ENCODE data around the gene MAP3K6. TPM values are rescaled to one million over a fixed set of nuclear protein-coding genes. Genes with fewer than 3 reads are reported as not detected.

Gene MAP3K6
- total and polyA plus RNA-seq, 3 experiments from 2014 or later, result 6.0 to 7.1 (median 6.9) TPM

- Mint-ChIP-seq H3K36me3 (peaks cover 0 to 59% (median 4%) of the 10 kb centered on the region in 3 donors), H3K27ac (peak overlapping the region in 5 of 8 donors; percentile 13 to 81 (median 46))
- POLR2A ChIA-PET, result interaction anchor here (0.7 to 1.4 kb wide), 2 partner anchors 10 to 28 kb away, joined by 3 to 5 read pairs; no protein-coding TSS in a partner anchor
Observed at GRCh38 chr1:27346357-27346756, 20.4 kb downstream of the MAP3K6 start.

GRCh38 chr1:27345272-27345671 is 21.5 kb downstream of the MAP3K6 start:
- Mint-ChIP-seq H3K27me3 (peaks cover 0 to 2% of the 10 kb centered on the region in 2 donors), H3K27ac (peak overlapping the region in 3 of 8 donors; percentile 54 to 87 (median 81)), H3K9me3 (no peaks in the 10 kb centered on the region), H3K4me3 (peak overlapping the region in 3 of 7 donors; percentile 78 to 82 (median 80)), H3K4me1 (peaks cover 34 to 65% (median 39%) of the 10 kb centered on the region in 3 donors), H3K36me3 (peaks cover 0 to 52% (median 4%) of the 10 kb centered on the region in 3 donors)
- CTCF ChIA-PET, result interaction anchor here (0.9 to 9.4 kb wide), 5 partner anchors 9 to 43 kb away, joined by 3 to 115 read pairs (median 4); no protein-coding TSS in a partner anchor
- Histone ChIP-seq H3K9me3 (ENCODE audit: low read length) (no peaks in the 10 kb centered on the region), H3K27ac (ENCODE audit: low read depth, low read length) (no peak overlapping the region), H3K27me3 (ENCODE audit: insufficient read depth, low read length, poor library complexity, severe bottlenecking) (no peaks in the 10 kb centered on the region), H3K36me3 (ENCODE audit: insufficient read depth, low read length) (peaks cover 7% of the 10 kb centered on the region), H3K4me3 (ENCODE audit: low read length) (no peak overlapping the region), H3K4me1 (ENCODE audit: insufficient read depth, low read length) (peaks cover 38% of the 10 kb centered on the region)
- POLR2A ChIA-PET, result no interaction called here
- DNase-seq, result no peak

More at GRCh38 chr1:27346357-27346756, 20.4 kb downstream of the MAP3K6 start:
- Histone ChIP-seq H3K4me1 (ENCODE audit: insufficient read depth, low read length) (peaks cover 28% of the 10 kb centered on the region), H3K9me3 (ENCODE audit: low read length) (no peaks in the 10 kb centered on the region), H3K27me3 (ENCODE audit: insufficient read depth, low read length, poor library complexity, severe bottlenecking) (no peaks in the 10 kb centered on the region), H3K27ac (ENCODE audit: low read depth, low read length) (no peak overlapping the region), H3K4me3 (ENCODE audit: low read length) (no peak overlapping the region), H3K36me3 (ENCODE audit: insufficient read depth, low read length) (peaks cover 9% of the 10 kb centered on the region)
- CTCF ChIA-PET, result interaction anchor here (1.3 to 9.4 kb wide), 3 partner anchors 11 to 21 kb away, joined by 3 to 115 read pairs (median 11); partner anchors contain the start of gene MAP3K6
- peaks cover 27 to 56% (median 31%) of the 10 kb centered on the region in 3 donors for H3K4me1 Mint-ChIP-seq
- no peak for DNase-seq
- H3K9me3 Mint-ChIP-seq, result no peaks in the 10 kb centered on the region
- H3K4me3 Mint-ChIP-seq, result peak overlapping the region in 4 of 7 donors; percentile 16 to 63 (median 55)
- peaks cover 0 to 2% of the 10 kb centered on the region in 2 donors for H3K27me3 Mint-ChIP-seq

- peak overlapping the region; percentile 85 for H3K27ac ChIP-seq (ENCODE audit: low read depth, low read length)
- CTCF ChIA-PET, result interaction anchor here (0.9 to 9.4 kb wide), 4 partner anchors 11 to 52 kb away, joined by 3 to 115 read pairs (median 8); no protein-coding TSS in a partner anchor
- Mint-ChIP-seq H3K27ac (peak overlapping the region; percentile 90 to 99 (median 96)), H3K27me3 (peaks cover 0 to 2% of the 10 kb centered on the region in 2 donors), H3K4me1 (peaks cover 43 to 77% (median 54%) of the 10 kb centered on the region in 3 donors), H3K4me3 (peak overlapping the region; percentile 92 to 100 (median 96)), H3K36me3 (peaks cover 0 to 44% (median 4%) of the 10 kb centered on the region in 3 donors), H3K9me3 (no peaks in the 10 kb centered on the region)
- DNase-seq, result no peak
- no peaks in the 10 kb centered on the region for H3K27me3 ChIP-seq (ENCODE audit: insufficient read depth, low read length, poor library complexity, severe bottlenecking)
- H3K36me3 ChIP-seq (ENCODE audit: insufficient read depth, low read length), result peaks cover 6% of the 10 kb centered on the region
- H3K4me3 ChIP-seq (ENCODE audit: low read length), result peak overlapping the region; percentile 100
- no peaks in the 10 kb centered on the region for H3K9me3 ChIP-seq (ENCODE audit: low read length)
- POLR2A ChIA-PET, result interaction anchor here (3.8 kb wide), 1 partner anchor 14 kb away, joined by 25 read pairs; no protein-coding TSS in a partner anchor
- peaks cover 35% of the 10 kb centered on the region for H3K4me1 ChIP-seq (ENCODE audit: insufficient read depth, low read length)
Observed at GRCh38 chr1:27343639-27344025, 23.1 kb downstream of the MAP3K6 start.

GRCh38 chr1:27342778-27343638 is 23.8 kb downstream of the MAP3K6 start:
- Histone ChIP-seq H3K36me3 (ENCODE audit: insufficient read depth, low read length) (peaks cover 6% of the 10 kb centered on the region), H3K4me1 (ENCODE audit: insufficient read depth, low read length) (peaks cover 35% of the 10 kb centered on the region), H3K27me3 (ENCODE audit: insufficient read depth, low read length, poor library complexity, severe bottlenecking) (no peaks in the 10 kb centered on the region), H3K9me3 (ENCODE audit: low read length) (no peaks in the 10 kb centered on the region), H3K4me3 (ENCODE audit: low read length) (peak overlapping the region; percentile 100), H3K27ac (ENCODE audit: low read depth, low read length) (peak overlapping the region; percentile 85)
- Mint-ChIP-seq H3K36me3 (peaks cover 0 to 45% (median 4%) of the 10 kb centered on the region in 3 donors), H3K4me3 (peak overlapping the region; percentile 92 to 100 (median 96)), H3K27me3 (peaks cover 0 to 2% of the 10 kb centered on the region in 2 donors), H3K27ac (peak overlapping the region; percentile 90 to 99 (median 96)), H3K9me3 (no peaks in the 10 kb centered on the region), H3K4me1 (peaks cover 42 to 77% (median 54%) of the 10 kb centered on the region in 3 donors)
- POLR2A ChIA-PET, result interaction anchor here (2.0 to 3.8 kb wide), 2 partner anchors 14 to 19 kb away, joined by 8 to 25 read pairs; no protein-coding TSS in a partner anchor
- CTCF ChIA-PET, result interaction anchor here (0.9 to 9.4 kb wide), 9 partner anchors 10 to 264 kb away, joined by 3 to 115 read pairs (median 7); partner anchors contain the start of gene MAP3K6
- peak; percentile 71 to 91 (median 83) for DNase-seq

GRCh38 chr1:27342391-27342777 is 24.4 kb downstream of the MAP3K6 start:
- H3K4me3 Mint-ChIP-seq, result peak overlapping the region; percentile 92 to 100 (median 96)
- Histone ChIP-seq H3K9me3 (ENCODE audit: low read length) (no peaks in the 10 kb centered on the region), H3K4me3 (ENCODE audit: low read length) (peak overlapping the region; percentile 100), H3K27me3 (ENCODE audit: insufficient read depth, low read length, poor library complexity, severe bottlenecking) (no peaks in the 10 kb centered on the region), H3K36me3 (ENCODE audit: insufficient read depth, low read length) (peaks cover 6% of the 10 kb centered on the region), H3K27ac (ENCODE audit: low read depth, low read length) (peak overlapping the region; percentile 85), H3K4me1 (ENCODE audit: insufficient read depth, low read length) (peaks cover 35% of the 10 kb centered on the region)
- H3K9me3 Mint-ChIP-seq, result no peaks in the 10 kb centered on the region
- H3K4me1 Mint-ChIP-seq, result peaks cover 41 to 74% (median 54%) of the 10 kb centered on the region in 3 donors
- H3K27me3 Mint-ChIP-seq, result no peaks in the 10 kb centered on the region
- peaks cover 0 to 42% (median 4%) of the 10 kb centered on the region in 3 donors for H3K36me3 Mint-ChIP-seq
- ChIA-PET CTCF (interaction anchor here (0.9 to 9.4 kb wide), 9 partner anchors 10 to 267 kb away, joined by 3 to 115 read pairs (median 7); partner anchors contain the start of gene MAP3K6), POLR2A (interaction anchor here (1.3 to 3.8 kb wide), 4 partner anchors 15 to 383 kb away, joined by 4 to 25 read pairs (median 10); partner anchors contain the start of gene FAM76A)
- peak in 2 of 5 donors; percentile 31 to 62 for DNase-seq
- H3K27ac Mint-ChIP-seq, result peak overlapping the region; percentile 90 to 99 (median 96)

GRCh38 chr1:27341525-27342252 is 25.1 kb downstream of the MAP3K6 start, which contains the start of gene SYTL1:
TSS of gene SYTL1 (plus strand) at chr1:27342022. CDS start at chr1:27345335, 3,313 bp downstream.
- peaks cover under 1 to 41% (median 4%) of the 10 kb centered on the region in 3 donors for H3K36me3 Mint-ChIP-seq
- POLR2A ChIA-PET, result interaction anchor here (0.5 to 3.8 kb wide), 5 partner anchors 10 to 384 kb away, joined by 3 to 25 read pairs (median 8); partner anchors contain the start of gene FAM76A
- no peaks in the 10 kb centered on the region for H3K9me3 Mint-ChIP-seq
- peaks cover 6% of the 10 kb centered on the region for H3K36me3 ChIP-seq (ENCODE audit: insufficient read depth, low read length)
- peak within 1 kb of the TSS; percentile 85 for H3K27ac ChIP-seq (ENCODE audit: low read depth, low read length)
- DNase-seq, result peak; percentile 55 to 80 (median 68)
- H3K4me1 Mint-ChIP-seq, result peaks cover 39 to 70% (median 54%) of the 10 kb centered on the region in 3 donors
- peaks cover 35% of the 10 kb centered on the region for H3K4me1 ChIP-seq (ENCODE audit: insufficient read depth, low read length)
- H3K4me3 ChIP-seq (ENCODE audit: low read length), result peak within 1 kb of the TSS; percentile 100
- H3K27me3 ChIP-seq (ENCODE audit: insufficient read depth, low read length, poor library complexity, severe bottlenecking), result no peaks in the 10 kb centered on the region
- H3K9me3 ChIP-seq (ENCODE audit: low read length), result no peaks in the 10 kb centered on the region
- H3K27me3 Mint-ChIP-seq, result no peaks in the 10 kb centered on the region
- peak within 1 kb of the TSS; percentile 92 to 100 (median 96) for H3K4me3 Mint-ChIP-seq
- CTCF ChIA-PET, result interaction anchor here (0.6 to 9.4 kb wide), 11 partner anchors 9 to 267 kb away, joined by 3 to 115 read pairs (median 4); partner anchors contain the start of genes MAP3K6 and TMEM222
- H3K27ac Mint-ChIP-seq, result peak within 1 kb of the TSS; percentile 90 to 99 (median 96)

GRCh38 chr1:27339213-27339612 is 27.5 kb downstream of the MAP3K6 start:
- peaks cover 0 to 49% (median 1%) of the 10 kb centered on the region in 3 donors for H3K36me3 Mint-ChIP-seq
- no peaks in the 10 kb centered on the region for H3K9me3 Mint-ChIP-seq
- ChIA-PET CTCF (interaction anchor here (1.2 to 9.4 kb wide), 2 partner anchors 18 to 33 kb away, joined by 4 to 115 read pairs; no protein-coding TSS in a partner anchor), POLR2A (interaction anchor here (1.3 kb wide), 1 partner anchor 16 kb away, joined by 3 read pairs; no protein-coding TSS in a partner anchor)
- Histone ChIP-seq H3K4me3 (ENCODE audit: low read length) (no peak overlapping the region), H3K36me3 (ENCODE audit: insufficient read depth, low read length) (peaks cover 14% of the 10 kb centered on the region), H3K27ac (ENCODE audit: low read depth, low read length) (no peak overlapping the region), H3K9me3 (ENCODE audit: low read length) (no peaks in the 10 kb centered on the region), H3K4me1 (ENCODE audit: insufficient read depth, low read length) (peaks cover 24% of the 10 kb centered on the region), H3K27me3 (ENCODE audit: insufficient read depth, low read length, poor library complexity, severe bottlenecking) (no peaks in the 10 kb centered on the region)
- peak overlapping the region in 5 of 7 donors; percentile 44 to 81 (median 57) for H3K4me3 Mint-ChIP-seq
- H3K27me3 Mint-ChIP-seq, result no peaks in the 10 kb centered on the region
- H3K27ac Mint-ChIP-seq, result peak overlapping the region; percentile 51 to 99 (median 88)
- peaks cover 31 to 50% (median 42%) of the 10 kb centered on the region in 3 donors for H3K4me1 Mint-ChIP-seq
- no peak for DNase-seq
